Measurements from ENCODE around the gene PKIB. TPM values are rescaled to one million over a fixed set of nuclear protein-coding genes. Genes with fewer than 3 reads are reported as not detected.

Gene PKIB
- total and polyA plus RNA-seq, 2 of the 4 experiments (the other 2 are of a cell fraction), result 6.3 to 13.1 TPM

DNA sequence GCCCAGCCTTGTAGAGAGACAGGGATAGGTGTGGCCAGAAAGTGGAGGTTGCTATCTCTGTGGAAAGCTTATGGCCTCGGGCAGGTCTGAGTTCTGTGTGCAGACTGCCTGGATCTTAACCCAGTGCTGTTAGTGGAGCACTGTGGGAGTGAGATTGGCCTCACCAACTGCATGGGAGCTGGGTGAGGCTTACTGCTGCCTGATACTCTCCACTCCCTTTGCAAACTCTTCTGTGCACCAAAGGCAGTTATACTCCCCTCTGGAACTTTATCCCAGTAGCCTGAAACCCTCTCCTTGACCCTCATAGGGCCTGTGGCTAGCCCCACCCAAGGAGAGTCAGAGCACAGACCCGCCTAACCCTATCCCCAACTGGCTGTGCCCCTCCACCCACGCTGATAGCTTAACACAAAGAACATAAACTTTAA lies 41.4 kb upstream of the PKIB start:
- H4K5ac ChIP-seq (ENCODE audit: low read depth, low read length), result no peak overlapping the region
- H2BK5ac ChIP-seq (ENCODE audit: low read depth, low read length, poor library complexity, severe bottlenecking), result no peak overlapping the region
- H3K9ac ChIP-seq (ENCODE audit: low read depth, low read length), result no peak overlapping the region
- no peak overlapping the region for H4K8ac ChIP-seq (ENCODE audit: low read depth in 2 of 2, low read length in 2 of 2)
- no peak overlapping the region for H2AK5ac ChIP-seq (ENCODE audit: low read depth, low read length)
- BruUV-seq (replicated peaks), result no TSS peak
- no peak overlapping the region for H2BK120ac ChIP-seq (ENCODE audit: low read depth, low read length)
- H3K27ac ChIP-seq (ENCODE audit: insufficient read depth, low read length), result no peak overlapping the region
- no peaks in the 10 kb centered on the region for H4K20me1 ChIP-seq (ENCODE audit: insufficient read depth, low read length)
- H3K36me3 ChIP-seq (ENCODE audit: control insufficient read depth, insufficient read depth, low read length), result no peaks in the 10 kb centered on the region
- no peaks in the 10 kb centered on the region for H3K79me1 ChIP-seq (ENCODE audit: low read depth in 1 of 2, low read length in 2 of 2)
- in situ Hi-C loops (cut with MboI; ENCODE audit: low sequenced_read_pairs) (no loop called here), intact Hi-C loops (cut with micrococcal nuclease) (no loop called here), dilution Hi-C loops (cut with HindIII; ENCODE audit: low sequenced_read_pairs, unreplicated experiment) (no loop called here)
- H3K4ac ChIP-seq (ENCODE audit: low read depth, low read length), result no peak overlapping the region
- no peak for TF ChIP-seq SMC3 (IDR thresholded peaks at IDR 0.05; ENCODE audit: low read depth, low read length)
- no peak for TF ChIP-seq NFE2L2 (IDR thresholded peaks at IDR 0.05; ENCODE audit: low read depth, low read length)
- TF ChIP-seq RAD21 (IDR thresholded peaks at IDR 0.05; ENCODE audit: low read length), result no peak
- TF ChIP-seq MAZ (IDR thresholded peaks at IDR 0.05; ENCODE audit: borderline replicate concordance, low read depth, low read length), result no peak
- TF ChIP-seq, protein P1, sequence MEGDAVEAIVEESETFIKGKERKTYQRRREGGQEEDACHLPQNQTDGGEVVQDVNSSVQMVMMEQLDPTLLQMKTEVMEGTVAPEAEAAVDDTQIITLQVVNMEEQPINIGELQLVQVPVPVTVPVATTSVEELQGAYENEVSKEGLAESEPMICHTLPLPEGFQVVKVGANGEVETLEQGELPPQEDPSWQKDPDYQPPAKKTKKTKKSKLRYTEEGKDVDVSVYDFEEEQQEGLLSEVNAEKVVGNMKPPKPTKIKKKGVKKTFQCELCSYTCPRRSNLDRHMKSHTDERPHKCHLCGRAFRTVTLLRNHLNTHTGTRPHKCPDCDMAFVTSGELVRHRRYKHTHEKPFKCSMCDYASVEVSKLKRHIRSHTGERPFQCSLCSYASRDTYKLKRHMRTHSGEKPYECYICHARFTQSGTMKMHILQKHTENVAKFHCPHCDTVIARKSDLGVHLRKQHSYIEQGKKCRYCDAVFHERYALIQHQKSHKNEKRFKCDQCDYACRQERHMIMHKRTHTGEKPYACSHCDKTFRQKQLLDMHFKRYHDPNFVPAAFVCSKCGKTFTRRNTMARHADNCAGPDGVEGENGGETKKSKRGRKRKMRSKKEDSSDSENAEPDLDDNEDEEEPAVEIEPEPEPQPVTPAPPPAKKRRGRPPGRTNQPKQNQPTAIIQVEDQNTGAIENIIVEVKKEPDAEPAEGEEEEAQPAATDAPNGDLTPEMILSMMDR (conservative IDR thresholded peaks at IDR 0.05; ENCODE audit: low read depth, low read length), result no peak
- TF ChIP-seq MAFK (IDR thresholded peaks at IDR 0.05; ENCODE audit: low read depth, low read length), result no peak
- TF ChIP-seq POLR2A (IDR thresholded peaks at IDR 0.05; ENCODE audit: low read depth, low read length), result no peak
- no peak for TF ChIP-seq RCOR1 (IDR thresholded peaks at IDR 0.05; ENCODE audit: insufficient replicate concordance, low read length)
- no peak for TF ChIP-seq MXI1 (IDR thresholded peaks at IDR 0.05; ENCODE audit: borderline replicate concordance, low read depth, low read length)
- TF ChIP-seq BHLHE40 (IDR thresholded peaks at IDR 0.05; ENCODE audit: low read depth, low read length), result no peak
- no peak for TF ChIP-seq RFX5 (IDR thresholded peaks at IDR 0.05; ENCODE audit: low read depth, low read length)
- TF ChIP-seq FOS (IDR thresholded peaks at IDR 0.05; ENCODE audit: low read depth, low read length), result no peak
- no peak for TF ChIP-seq CEBPB (IDR thresholded peaks at IDR 0.05; ENCODE audit: low read depth, low read length)
- TF ChIP-seq, protein P2, sequence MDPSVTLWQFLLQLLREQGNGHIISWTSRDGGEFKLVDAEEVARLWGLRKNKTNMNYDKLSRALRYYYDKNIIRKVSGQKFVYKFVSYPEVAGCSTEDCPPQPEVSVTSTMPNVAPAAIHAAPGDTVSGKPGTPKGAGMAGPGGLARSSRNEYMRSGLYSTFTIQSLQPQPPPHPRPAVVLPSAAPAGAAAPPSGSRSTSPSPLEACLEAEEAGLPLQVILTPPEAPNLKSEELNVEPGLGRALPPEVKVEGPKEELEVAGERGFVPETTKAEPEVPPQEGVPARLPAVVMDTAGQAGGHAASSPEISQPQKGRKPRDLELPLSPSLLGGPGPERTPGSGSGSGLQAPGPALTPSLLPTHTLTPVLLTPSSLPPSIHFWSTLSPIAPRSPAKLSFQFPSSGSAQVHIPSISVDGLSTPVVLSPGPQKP (IDR thresholded peaks at IDR 0.05; ENCODE audit: borderline replicate concordance, low read depth, low read length), result no peak
- TF ChIP-seq CHD1 (IDR thresholded peaks at IDR 0.05; ENCODE audit: low read depth, low read length), result no peak
- TF ChIP-seq, protein P3, sequence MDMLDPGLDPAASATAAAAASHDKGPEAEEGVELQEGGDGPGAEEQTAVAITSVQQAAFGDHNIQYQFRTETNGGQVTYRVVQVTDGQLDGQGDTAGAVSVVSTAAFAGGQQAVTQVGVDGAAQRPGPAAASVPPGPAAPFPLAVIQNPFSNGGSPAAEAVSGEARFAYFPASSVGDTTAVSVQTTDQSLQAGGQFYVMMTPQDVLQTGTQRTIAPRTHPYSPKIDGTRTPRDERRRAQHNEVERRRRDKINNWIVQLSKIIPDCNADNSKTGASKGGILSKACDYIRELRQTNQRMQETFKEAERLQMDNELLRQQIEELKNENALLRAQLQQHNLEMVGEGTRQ (IDR thresholded peaks at IDR 0.05; ENCODE audit: low read depth, low read length), result no peak
- POLR2A ChIA-PET (ENCODE audit: unreplicated experiment), result no interaction called here
- no peak overlapping the region for H3K56ac ChIP-seq (ENCODE audit: extremely low read depth, insufficient read depth, low read length)
- WGBS, 2 experiments (ENCODE audit: extremely low coverage in 2 of 2, insufficient read length in 1 of 2), result 67% methylated on average over 1 of the region's 3 CpGs; no CpG with 5 or more reads in 1 of the 2 experiments
- H3K9me1 ChIP-seq (ENCODE audit: insufficient read depth, low read length), result no peaks in the 10 kb centered on the region
- H3K27me3 ChIP-seq (ENCODE audit: control insufficient read depth, insufficient read depth, low read length), result no peaks in the 10 kb centered on the region
- no peak overlapping the region for H2AK9ac ChIP-seq (replicated peaks; ENCODE audit: low read depth, low read length, poor library complexity)
- no peaks in the 10 kb centered on the region for H3K4me1 ChIP-seq (ENCODE audit: control insufficient read depth, insufficient read depth, low read length)
- H3K4me2 ChIP-seq (ENCODE audit: low read depth, low read length), result no peak overlapping the region
- CTCF ChIA-PET, result no interaction called here
- H2AFZ ChIP-seq (replicated peaks; ENCODE audit: low read length, poor library complexity), result no peak overlapping the region
- no peak overlapping the region for H2BK20ac ChIP-seq (ENCODE audit: low read depth, low read length)
- H3K23ac ChIP-seq (ENCODE audit: low read depth, low read length), result no peak overlapping the region
- H2BK15ac ChIP-seq (ENCODE audit: low read depth, low read length), result no peak overlapping the region
- H4K91ac ChIP-seq (ENCODE audit: insufficient read depth, low read depth, low read length), result no peak overlapping the region
- no peaks in the 10 kb centered on the region for H3K9me3 ChIP-seq (ENCODE audit: control insufficient read depth, insufficient read depth, low read length)
- no peak overlapping the region for H3K14ac ChIP-seq (replicated peaks; ENCODE audit: low read depth, low read length)
- no peak for ATAC-seq (ENCODE audit: low read depth)
- no peak overlapping the region for H3K18ac ChIP-seq (ENCODE audit: low read depth, low read length)
- DNase-seq, result no peak
- H3K4me3 ChIP-seq (ENCODE audit: insufficient read depth, low read depth, low read length), result no peak overlapping the region

All from IMR-90 (cell line).